Measurements from ENCODE around the gene ALPG.
"Not testable (repeated sequence)": the region's sequence is repeated elsewhere in the genome, so short reads cannot be mapped to it uniquely, and the experiment has no call there.

Gene ALPG

DNA sequence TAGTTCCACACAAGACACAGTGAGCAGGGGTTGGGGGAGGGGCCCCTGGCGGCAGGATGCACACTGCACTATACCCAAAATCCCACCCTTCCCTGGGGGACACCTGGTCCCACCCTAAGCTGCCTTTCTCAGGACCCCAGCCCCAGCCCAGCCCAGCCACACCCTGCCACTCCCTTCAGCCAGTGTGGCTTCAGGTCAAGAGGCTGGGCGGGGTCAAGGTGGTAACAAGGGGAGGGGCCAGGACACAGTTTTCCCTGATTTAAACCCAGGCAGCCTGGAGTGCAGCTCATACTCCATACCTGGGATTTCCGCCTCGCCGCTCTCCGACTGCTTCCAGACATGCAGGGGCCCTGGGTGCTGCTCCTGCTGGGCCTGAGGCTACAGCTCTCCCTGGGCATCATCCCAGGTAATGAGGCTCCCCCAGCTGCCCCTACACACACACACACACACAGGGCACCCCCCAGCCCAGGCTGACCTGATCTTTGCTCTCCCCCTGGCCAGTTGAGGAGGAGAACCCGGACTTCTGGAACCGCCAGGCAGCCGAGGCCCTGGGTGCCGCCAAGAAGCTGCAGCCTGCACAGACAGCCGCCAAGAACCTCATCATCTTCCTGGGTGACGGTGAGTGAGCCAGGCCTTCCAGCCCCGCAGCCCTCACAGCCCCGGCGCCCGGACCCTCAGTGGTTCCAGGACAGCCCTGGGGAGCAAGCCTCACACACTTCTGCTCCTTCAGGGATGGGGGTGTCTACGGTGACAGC is at the start of gene ALPG:
TSS of gene ALPG (plus strand) at position 289 of the 755 bp plus-strand sequence. CDS start at position 340, 51 bp downstream.
- DNase-seq, result no peak

- DNase-seq, result no peak
These were observed 45.0 kb upstream of the ALPG start for GRCh38 chr2:232361646-232362045.

GRCh38 chr2:232362174-232362900 is 44.3 kb upstream of the ALPG start:
- no peak for DNase-seq

GRCh38 chr2:232363064-232363783 is 43.4 kb upstream of the ALPG start:
- not testable (repeated sequence) for DNase-seq

GRCh38 chr2:232363784-232364615 is 42.6 kb upstream of the ALPG start:
- DNase-seq, result no peak

DNA sequence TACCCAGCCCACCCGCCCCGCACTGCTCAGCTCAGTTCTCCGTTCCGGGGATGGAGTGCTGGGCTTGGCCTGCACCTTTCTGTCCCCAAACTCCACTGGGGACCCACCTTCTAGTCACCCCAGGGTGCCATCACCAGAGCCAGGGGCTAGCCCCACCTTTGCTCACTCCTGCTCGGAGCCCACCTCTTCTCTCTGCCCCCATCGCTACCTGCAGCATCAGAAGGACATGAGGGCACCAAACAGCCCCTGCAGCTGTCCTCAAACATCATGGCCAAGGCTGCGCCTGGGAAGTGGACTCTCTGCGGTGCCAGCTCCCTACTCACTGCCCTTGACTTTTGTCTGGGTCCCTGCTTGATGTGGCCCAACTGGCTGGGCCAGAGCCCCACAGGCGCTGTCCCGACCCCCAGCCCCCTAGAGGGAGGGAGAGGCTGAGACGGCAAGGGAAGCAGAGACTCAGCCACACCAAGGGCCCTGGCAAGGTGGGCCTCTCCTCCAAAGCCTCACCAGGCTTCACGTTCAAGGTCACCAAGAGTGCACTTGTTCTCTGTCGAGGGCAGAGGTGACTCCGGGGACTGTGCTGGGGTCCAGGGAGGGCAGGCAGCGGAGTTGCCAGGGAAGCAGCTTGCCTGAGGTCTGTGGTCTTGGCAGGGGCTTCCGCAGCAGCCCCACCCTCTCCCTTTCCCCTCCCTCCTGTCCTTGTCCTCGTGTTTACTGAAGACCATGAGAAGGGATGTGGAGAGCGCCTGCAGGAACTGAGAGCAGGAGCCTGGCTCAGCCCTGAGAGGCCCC is 41.6 kb upstream of the ALPG start:
- not testable (repeated sequence) for DNase-seq

DNA sequence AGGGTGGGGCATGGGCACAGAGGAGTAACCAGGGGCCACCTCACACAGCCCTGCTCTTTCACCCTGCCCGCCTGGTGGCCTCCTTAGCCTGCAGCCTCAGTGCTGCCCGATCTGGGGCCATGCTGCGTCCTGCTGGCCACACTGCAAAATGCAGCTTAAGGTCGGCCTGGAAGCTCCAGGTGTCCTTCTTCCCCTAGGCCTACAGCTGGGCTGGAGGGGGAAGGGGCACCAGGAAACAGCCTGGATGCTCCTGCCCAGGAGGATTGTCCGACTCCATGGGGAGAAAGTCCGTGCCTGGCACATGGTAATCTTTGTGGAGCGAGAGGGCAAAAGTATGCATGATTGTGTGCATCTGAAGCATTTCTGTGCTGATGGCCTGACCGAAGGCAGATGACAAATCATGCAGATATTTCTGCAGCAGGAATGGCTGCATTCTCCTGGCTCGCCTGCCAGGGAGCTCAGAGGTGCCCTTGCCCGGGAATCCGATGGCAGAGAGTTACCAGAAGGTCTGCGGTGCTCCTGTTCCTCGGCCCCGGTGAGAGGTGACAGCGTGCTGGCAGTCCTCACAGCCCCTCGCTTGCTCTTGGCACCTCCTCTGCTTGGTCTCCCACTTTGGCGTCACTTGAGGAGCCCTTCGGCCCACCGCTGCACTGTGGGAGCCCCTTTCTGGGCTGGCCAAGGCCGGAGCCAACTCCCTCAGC is 40.9 kb upstream of the ALPG start:
- no peak for DNase-seq

DNA sequence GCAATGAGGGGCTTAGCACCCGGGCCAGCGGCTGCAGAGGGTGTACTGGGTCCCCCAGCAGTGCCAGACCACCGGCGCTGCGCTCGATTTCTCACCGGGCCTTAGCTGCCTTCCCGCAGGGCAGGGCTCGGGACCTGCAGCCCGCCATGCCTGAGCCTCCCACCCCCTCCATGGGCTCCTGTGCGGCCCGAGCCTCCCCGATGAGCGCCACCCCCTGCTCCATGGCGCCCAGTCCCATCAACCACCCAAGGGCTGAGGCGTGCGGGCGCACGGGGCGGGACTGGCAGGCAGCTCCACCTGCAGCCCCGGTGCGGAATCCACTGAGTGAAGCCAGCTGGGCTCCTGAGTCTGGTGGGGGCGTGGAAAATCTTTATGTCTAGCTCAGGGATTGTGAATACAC is 40.2 kb upstream of the ALPG start:
- not testable (repeated sequence) for DNase-seq

DNA sequence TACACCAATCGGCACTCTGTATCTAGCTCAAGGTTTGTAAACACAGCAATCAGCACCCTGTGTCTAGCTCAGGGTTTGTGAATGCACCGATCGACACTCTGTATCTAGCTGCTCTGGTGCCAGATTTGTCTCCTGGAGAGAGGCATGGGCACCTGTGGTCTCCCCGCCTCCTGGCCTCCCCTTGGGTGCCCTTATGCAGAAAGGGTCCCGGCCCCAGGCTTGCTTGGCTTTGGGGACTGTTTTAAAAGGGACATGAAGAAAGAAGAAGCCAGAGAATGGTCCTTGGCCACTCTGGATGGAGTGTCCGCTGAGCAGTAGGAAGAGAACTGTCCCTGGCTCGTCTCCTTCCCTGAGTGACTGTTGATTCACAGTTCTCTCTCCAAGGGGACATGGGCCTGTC is 39.6 kb upstream of the ALPG start:
- DNase-seq, result no peak

- DNase-seq, result no peak
These were observed 38.9 kb upstream of the ALPG start for GRCh38 chr2:232367591-232368233.

DNA sequence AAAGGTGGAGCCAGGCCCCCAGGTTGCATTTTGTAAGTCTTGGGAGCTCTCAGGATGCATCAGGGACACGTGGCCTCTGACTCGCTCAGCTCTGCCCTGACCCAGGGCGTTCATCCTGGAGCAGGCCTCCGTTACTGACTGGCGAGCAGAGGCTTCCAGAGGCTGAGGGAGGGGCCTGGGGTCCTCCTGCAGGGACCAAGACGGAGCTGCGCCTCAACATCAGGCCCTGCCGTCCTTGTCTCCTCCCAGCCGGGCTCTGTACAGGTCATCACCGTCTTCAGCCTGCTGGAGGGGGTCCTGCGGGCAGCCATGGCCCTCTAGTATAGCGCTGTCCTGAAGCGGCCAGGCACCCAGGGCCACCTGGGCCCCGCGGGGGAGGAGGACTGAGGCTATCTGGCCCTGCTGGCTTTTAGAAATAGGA is 38.3 kb upstream of the ALPG start:
- no peak for DNase-seq

GRCh38 chr2:232369126-232369951 is 37.3 kb upstream of the ALPG start:
- no peak for DNase-seq

DNA sequence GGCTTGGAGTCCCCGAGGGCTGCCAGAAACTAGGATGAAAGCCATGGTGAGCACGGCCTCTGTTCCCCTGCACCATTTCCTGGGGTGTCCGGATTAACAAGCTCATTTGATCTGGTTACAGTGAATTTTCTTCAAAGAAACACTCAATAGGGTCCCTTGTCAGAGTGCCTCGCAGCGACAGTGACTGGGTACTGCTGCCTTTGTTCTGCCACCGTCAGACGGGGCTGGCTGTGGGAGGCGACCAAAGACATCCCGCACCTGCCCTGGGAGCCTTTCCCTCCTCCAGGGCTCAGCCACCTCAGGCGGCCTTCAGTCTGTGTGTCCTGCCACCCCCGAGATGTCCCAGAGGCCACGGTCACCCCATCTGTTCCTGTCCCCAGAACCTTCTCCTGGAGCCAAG is 36.6 kb upstream of the ALPG start:
- DNase-seq, result not testable (repeated sequence)

DNA sequence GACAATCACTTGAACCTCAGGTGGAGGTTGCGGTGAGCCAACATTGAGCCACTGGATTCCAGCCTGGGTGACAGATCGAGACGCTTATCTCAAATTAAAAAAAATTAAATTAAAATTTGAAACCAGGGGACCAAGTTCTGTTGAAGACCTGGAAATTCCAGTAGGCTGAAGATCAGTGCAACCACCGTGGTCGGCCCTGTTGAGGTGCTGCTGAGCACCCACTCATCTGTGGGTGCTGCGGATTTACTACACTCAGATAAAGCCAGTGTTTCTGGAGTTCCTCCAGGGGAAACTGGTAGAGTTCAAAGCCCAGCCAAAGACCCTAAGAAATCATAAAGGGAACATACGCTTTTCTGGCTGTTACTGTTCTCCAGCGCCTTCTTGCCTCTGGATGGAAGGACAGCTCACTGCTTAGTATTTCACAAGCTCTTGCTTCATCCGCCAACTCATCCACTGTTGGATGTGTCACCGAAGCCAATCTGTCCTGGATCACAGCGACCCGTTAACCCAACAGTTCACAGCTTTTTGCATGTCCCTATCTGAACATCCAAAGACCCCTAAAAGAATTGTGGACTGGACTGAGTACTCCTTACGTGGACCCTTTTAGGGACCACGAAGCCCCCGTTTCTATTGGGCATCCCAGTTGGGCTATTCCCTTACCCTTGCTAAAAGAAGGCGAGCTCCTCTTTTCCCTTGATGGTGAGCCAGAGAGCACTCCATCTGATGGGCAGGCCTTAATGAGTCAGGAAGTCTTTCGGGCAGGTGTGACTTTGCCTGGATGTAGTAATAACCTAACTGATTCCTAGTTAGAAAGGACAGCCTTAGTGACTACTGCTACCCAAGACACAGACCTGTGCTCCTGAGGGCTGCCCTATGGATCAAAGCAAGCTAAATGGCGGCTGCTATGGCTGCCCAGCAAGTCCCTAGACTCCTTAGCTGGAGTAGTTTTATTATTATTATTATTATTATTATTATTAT is 34.1 kb upstream of the ALPG start:
- DNase-seq, result no peak

DNA sequence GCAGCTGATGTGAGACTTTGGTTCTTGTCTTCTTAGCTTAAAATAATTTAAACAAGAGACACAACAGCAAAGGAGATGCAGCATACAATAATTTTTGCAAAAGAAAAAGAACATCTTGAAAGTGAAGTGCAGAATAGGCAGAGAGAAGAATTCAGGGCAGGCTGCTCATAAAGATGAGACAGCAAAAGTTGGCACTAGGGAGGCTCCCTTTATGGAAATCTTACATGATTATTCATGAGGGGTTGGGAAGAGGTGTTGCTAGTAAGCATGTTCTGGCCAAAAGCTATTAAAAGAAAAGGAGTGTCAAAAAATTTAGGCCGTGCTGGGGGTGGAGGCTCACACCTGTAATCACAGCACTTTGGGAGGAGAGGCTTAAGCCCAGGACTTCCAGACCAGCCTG is 32.3 kb upstream of the ALPG start:
- DNase-seq, result no peak

DNA sequence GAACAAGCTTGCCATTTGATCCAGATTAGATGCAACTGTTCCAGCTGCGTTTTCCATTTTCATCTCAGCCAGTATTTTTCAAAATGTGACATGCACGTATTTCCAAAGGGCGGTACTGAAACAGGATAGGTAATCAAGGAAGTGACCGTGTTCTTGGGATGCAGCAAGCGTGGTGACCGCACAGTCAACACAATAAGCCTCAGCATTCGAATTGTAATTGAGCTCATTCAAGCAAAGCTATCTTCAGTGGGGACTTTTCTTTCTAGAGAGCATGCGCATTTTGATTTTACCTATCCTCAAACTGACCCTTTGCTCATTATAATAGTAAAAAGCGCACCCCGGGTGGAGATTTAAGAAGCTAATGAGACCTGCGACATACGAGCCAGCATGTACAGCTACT is 31.5 kb upstream of the ALPG start:
- DNase-seq, result no peak

DNA sequence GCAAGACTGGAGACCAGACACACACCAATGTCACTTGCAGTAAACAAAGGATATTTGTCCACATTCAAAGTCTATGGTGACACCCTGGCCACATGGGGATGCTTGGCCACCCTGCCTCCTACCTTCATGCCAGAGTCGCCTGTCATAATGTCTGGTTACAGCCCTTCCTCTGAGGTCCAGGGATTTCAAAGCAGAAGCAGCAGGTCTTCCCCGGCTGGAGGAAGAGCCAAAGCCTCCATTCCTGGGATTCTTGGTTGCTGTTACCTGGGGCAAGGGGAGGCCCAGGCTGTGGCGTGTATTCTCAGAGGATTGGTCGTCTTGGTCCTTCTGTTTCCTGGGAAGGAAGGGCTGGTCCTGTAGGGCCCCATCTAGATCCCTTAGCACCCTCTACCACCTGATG is 30.4 kb upstream of the ALPG start:
- no peak for DNase-seq

- no peak for DNase-seq
These were observed 29.9 kb upstream of the ALPG start for GRCh38 chr2:232376713-232377112.

GRCh38 chr2:232377319-232377718 is 29.3 kb upstream of the ALPG start:
- DNase-seq, result no peak
